DND-41 (cell line): ENCODE results near the gene LIG1.

Experiments
- ATAC-seq: fragments of 200-7000 bp; cut with Tn5 transposase; 3 replicates; pipeline ENCODE4 v1.9.1; 2021; ENCODE audit warnings: low read depth; ENCODE audit not compliant: insufficient read depth
- DNase-seq: peaks from one replicate; pipeline ENCODE4 v3.0.0-alpha.2; 2020
- H2AFZ ChIP-seq: 2 replicates; pipeline ENCODE4 v1.6.0; 2012; ENCODE audit warnings: low read depth, low read length
- H3K27ac ChIP-seq: 2 replicates; pipeline ENCODE4 v1.5.1; 2012; ENCODE audit warnings: low read length, inconsistent platforms
- H3K27me3 ChIP-seq: fragments of 200-600 bp; sonication (generic); 2 replicates; pipeline ENCODE4 v1.6.0; 2012; ENCODE audit warnings: low read length, mild to moderate bottlenecking, inconsistent platforms; ENCODE audit not compliant: insufficient read depth, poor library complexity
- H3K36me3 ChIP-seq: 2 replicates; pipeline ENCODE4 v1.5.1; 2012; ENCODE audit warnings: low read length, inconsistent platforms; ENCODE audit not compliant: insufficient read depth
- H3K4me1 ChIP-seq: 2 replicates; pipeline ENCODE4 v1.5.1; 2012; ENCODE audit warnings: mild to moderate bottlenecking, low read length; ENCODE audit not compliant: insufficient read depth
- H3K4me2 ChIP-seq: 2 replicates; pipeline ENCODE4 v1.6.0; 2012; ENCODE audit warnings: mild to moderate bottlenecking, moderate library complexity, low read length, inconsistent platforms; ENCODE audit not compliant: insufficient read depth
- H3K4me3 ChIP-seq, 2 experiments: fragments of 200-600 bp in 1 of 2; shearing (Covaris generic) in 1 of 2; 2 replicates each; pipeline ENCODE4 v1.5.1; 2012 to 2016; ENCODE audit warnings: inconsistent platforms in 2 of 2, low read length in 2 of 2, mild to moderate bottlenecking in 2 of 2, low read depth in 1 of 2, moderate library complexity in 1 of 2
- H3K79me2 ChIP-seq: 2 replicates; pipeline ENCODE4 v1.6.0; 2012; ENCODE audit warnings: low read length, inconsistent platforms; ENCODE audit not compliant: insufficient read depth
- H3K9ac ChIP-seq: 2 replicates; pipeline ENCODE4 v1.6.0; 2012; ENCODE audit warnings: low read depth, mild to moderate bottlenecking, inconsistent platforms, low read length, moderate library complexity
- H3K9me3 ChIP-seq: 2 replicates; pipeline ENCODE4 v1.5.1; 2012; ENCODE audit warnings: low read length, moderate library complexity, mild to moderate bottlenecking, inconsistent platforms; ENCODE audit not compliant: insufficient read depth, severe bottlenecking
- H4K20me1 ChIP-seq: 2 replicates; pipeline ENCODE4 v1.6.0; 2012; ENCODE audit warnings: low read length; ENCODE audit not compliant: insufficient read depth
- EZH2 ChIP-seq: IDR thresholded peaks from 3 replicates; pipeline ENCODE4 v1.6.1; 2012; ENCODE audit warnings: borderline replicate concordance, low read depth, mild to moderate bottlenecking, moderate library complexity, low read length, inconsistent platforms; ENCODE audit not compliant: severe bottlenecking
- TF ChIP-seq, protein P1 (sequence below): IDR thresholded peaks from 2 replicates; pipeline ENCODE4 v1.5.1; 2012; ENCODE audit warnings: borderline replicate concordance, low read length, moderate library complexity, mild to moderate bottlenecking; ENCODE audit not compliant: poor library complexity, severe bottlenecking; ENCODE audit errors: extremely low read depth

The LIG1 gene

GRCh38 chr19:48194844-48195830, 25.0 kb upstream of the LIG1 start:
- peaks cover 17% of the 10 kb centered on the region for H3K36me3 ChIP-seq
- H3K4me3 ChIP-seq: no peak overlapping the region
- H2AFZ ChIP-seq: no peak overlapping the region
- no peak for TF ChIP-seq EZH2
- TF ChIP-seq, protein P1, sequence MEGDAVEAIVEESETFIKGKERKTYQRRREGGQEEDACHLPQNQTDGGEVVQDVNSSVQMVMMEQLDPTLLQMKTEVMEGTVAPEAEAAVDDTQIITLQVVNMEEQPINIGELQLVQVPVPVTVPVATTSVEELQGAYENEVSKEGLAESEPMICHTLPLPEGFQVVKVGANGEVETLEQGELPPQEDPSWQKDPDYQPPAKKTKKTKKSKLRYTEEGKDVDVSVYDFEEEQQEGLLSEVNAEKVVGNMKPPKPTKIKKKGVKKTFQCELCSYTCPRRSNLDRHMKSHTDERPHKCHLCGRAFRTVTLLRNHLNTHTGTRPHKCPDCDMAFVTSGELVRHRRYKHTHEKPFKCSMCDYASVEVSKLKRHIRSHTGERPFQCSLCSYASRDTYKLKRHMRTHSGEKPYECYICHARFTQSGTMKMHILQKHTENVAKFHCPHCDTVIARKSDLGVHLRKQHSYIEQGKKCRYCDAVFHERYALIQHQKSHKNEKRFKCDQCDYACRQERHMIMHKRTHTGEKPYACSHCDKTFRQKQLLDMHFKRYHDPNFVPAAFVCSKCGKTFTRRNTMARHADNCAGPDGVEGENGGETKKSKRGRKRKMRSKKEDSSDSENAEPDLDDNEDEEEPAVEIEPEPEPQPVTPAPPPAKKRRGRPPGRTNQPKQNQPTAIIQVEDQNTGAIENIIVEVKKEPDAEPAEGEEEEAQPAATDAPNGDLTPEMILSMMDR: no peak
- H3K27me3 ChIP-seq: no peaks in the 10 kb centered on the region
- no peaks in the 10 kb centered on the region for H3K4me1 ChIP-seq
- no peaks in the 10 kb centered on the region for H3K79me2 ChIP-seq
- no peak; the same call in 2 of the 3 replicates for ATAC-seq
- no peak overlapping the region for H3K4me2 ChIP-seq
- no peaks in the 10 kb centered on the region for H4K20me1 ChIP-seq
- DNase-seq: no peak
- H3K9ac ChIP-seq: no peak overlapping the region
- H3K27ac ChIP-seq: no peak overlapping the region
- H3K9me3 ChIP-seq: no peaks in the 10 kb centered on the region

DNA sequence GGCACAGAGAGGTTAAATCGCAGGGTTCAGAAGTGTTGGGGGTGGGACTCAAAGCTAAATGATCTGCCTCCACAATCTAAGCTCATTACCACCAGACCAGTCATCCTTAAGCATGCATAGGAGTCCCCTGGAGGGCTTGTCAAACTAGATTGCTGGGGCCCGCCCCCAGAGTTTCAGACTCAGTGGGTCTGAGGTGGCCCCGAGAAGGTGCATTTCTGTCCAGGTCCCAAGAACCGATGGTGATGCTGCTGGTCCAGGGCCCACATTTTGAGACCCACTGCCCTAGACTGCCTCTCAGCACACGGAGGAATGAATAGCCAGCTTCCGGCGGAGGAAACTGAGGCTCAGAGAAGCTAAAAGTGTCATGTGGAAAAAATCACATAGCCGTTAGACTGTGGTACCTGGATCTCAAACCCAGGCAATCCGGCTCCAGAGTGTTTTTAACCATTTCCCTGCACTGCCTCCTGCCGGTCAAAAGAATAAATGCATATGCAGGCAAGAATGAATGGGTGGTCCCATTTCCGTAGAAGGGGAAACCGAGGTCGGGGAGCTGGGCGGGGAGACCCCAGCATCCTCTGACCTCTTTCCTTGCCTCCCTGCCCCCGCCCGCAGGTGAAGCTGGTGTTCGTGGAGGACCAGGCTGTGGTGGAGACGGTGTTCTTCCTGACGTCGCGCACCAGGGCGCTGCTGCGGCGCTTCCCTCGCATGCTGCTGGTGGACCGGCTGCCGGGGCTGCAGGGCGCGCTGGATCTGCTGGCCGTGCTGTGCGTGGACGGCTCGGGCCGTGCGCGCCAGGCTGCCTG, 24.1 kb upstream of the LIG1 start:
- no peak overlapping the region for H3K4me3 ChIP-seq
- peaks cover 18% of the 10 kb centered on the region for H3K36me3 ChIP-seq
- H2AFZ ChIP-seq: no peak overlapping the region
- H3K4me2 ChIP-seq: no peak overlapping the region
- no peaks in the 10 kb centered on the region for H3K4me1 ChIP-seq
- H3K27ac ChIP-seq: no peak overlapping the region
- no peaks in the 10 kb centered on the region for H3K9me3 ChIP-seq
- no peaks in the 10 kb centered on the region for H3K79me2 ChIP-seq
- no peak overlapping the region for H3K9ac ChIP-seq
- no peak for DNase-seq
- H3K27me3 ChIP-seq: no peaks in the 10 kb centered on the region
- H4K20me1 ChIP-seq: no peaks in the 10 kb centered on the region
- no peak for ATAC-seq
- TF ChIP-seq, protein P1: peak; percentile 9
- TF ChIP-seq EZH2: no peak

GRCh38 chr19:48192750-48193149, 22.6 kb upstream of the LIG1 start:
- no peak overlapping the region for H3K4me2 ChIP-seq
- no peaks in the 10 kb centered on the region for H3K4me1 ChIP-seq
- H3K9me3 ChIP-seq: no peaks in the 10 kb centered on the region
- H3K27ac ChIP-seq: no peak overlapping the region
- peaks cover 30% of the 10 kb centered on the region for H3K36me3 ChIP-seq
- no peak for TF ChIP-seq EZH2
- TF ChIP-seq, protein P1: no peak
- no peak overlapping the region for H3K4me3 ChIP-seq
- DNase-seq: no peak
- H2AFZ ChIP-seq: no peak overlapping the region
- H3K79me2 ChIP-seq: no peaks in the 10 kb centered on the region
- H3K9ac ChIP-seq: no peak overlapping the region
- no peak for ATAC-seq
- H4K20me1 ChIP-seq: no peaks in the 10 kb centered on the region
- H3K27me3 ChIP-seq: no peaks in the 10 kb centered on the region
